ENCODE results near the gene ESR2. TPM values are rescaled to one million over a fixed set of nuclear protein-coding genes. Genes with fewer than 3 reads are reported as not detected.

ESR2 gene
- total RNA-seq, 4 donors from 2014 or later, result 0.14 to 1.4 TPM; not detected in 2

DNA sequence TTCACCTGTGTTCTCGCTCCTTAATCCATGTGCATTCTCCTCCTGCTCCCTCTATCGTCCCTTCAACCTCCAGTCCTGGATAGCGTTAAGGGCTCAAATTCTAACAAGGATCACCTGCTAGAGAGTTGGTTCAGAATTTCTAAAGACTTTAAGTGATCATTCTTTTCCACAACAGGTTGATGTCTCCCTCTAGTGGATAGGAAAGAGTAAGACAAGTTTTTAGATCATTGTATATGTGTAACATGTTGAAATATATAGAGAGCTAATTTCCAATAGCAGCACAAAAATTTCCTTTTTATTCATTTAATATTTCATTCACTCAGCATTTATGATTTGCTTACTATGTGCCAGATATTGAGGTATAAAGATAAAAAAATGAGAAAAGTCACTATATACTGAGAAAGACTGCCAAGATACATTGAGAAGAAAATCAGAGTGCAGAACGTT is 9.3 kb upstream of the ESR2 start:
- TF ChIP-seq, protein P1, sequence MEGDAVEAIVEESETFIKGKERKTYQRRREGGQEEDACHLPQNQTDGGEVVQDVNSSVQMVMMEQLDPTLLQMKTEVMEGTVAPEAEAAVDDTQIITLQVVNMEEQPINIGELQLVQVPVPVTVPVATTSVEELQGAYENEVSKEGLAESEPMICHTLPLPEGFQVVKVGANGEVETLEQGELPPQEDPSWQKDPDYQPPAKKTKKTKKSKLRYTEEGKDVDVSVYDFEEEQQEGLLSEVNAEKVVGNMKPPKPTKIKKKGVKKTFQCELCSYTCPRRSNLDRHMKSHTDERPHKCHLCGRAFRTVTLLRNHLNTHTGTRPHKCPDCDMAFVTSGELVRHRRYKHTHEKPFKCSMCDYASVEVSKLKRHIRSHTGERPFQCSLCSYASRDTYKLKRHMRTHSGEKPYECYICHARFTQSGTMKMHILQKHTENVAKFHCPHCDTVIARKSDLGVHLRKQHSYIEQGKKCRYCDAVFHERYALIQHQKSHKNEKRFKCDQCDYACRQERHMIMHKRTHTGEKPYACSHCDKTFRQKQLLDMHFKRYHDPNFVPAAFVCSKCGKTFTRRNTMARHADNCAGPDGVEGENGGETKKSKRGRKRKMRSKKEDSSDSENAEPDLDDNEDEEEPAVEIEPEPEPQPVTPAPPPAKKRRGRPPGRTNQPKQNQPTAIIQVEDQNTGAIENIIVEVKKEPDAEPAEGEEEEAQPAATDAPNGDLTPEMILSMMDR (IDR thresholded peaks at IDR 0.05), result peak; percentile 65 to 79 (median 72)
- no peak for TF ChIP-seq POLR2A (IDR thresholded peaks at IDR 0.05)
- H3K9me3 ChIP-seq, result no peaks in the 10 kb centered on the region
- no peak overlapping the region for H3K4me3 ChIP-seq
- intact Hi-C loops (cut with DNase I; ENCODE audit: low total_unique reads) (no loop called here), in situ Hi-C loops (cut with MboI; ENCODE audit: low pct_ligation_motif_present in 1 of 4, low pct_unique_long_range_greater_than_20kb in 1 of 4, low sequenced_read_pairs in 3 of 4) (loop anchor here (10.0 to 25.0 kb wide), 3 partner anchors 291 to 516 kb away; no protein-coding TSS in a partner anchor)
- H3K27ac ChIP-seq, result no peak overlapping the region
- 21 to 23% methylated on average over 4 of the region's 4 CpGs for WGBS, 2 donors (ENCODE audit: low coverage in 1 of 2)
- H3K27me3 ChIP-seq, result no peaks in the 10 kb centered on the region
- DNase-seq, result no peak
- no peaks in the 10 kb centered on the region for H3K36me3 ChIP-seq
- no peaks in the 10 kb centered on the region for H3K4me1 ChIP-seq

DNA sequence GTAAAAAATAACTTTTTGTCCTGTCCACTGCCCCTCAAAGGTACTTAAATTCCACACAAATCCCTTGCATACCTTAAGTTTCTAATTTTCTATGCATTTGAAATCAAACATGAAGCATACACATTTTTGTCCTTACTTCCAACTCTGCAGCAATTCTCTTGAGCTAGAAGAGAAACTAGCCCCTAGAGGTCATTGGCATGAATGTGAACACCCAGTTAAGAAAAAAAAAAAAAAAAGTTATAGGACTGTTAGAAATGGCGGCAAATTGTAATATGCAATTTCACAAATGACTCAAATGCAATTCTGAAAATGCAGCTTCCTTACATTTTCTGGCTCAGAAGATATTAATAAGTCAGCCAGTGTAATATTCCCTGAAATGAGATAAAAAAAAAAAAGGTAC is 4.6 kb upstream of the ESR2 start:
- H3K9me3 ChIP-seq, result no peaks in the 10 kb centered on the region
- in situ Hi-C loops (cut with MboI; ENCODE audit: low pct_ligation_motif_present in 1 of 4, low pct_unique_long_range_greater_than_20kb in 1 of 4, low sequenced_read_pairs in 3 of 4) (loop anchor here in 1 of 4 donors (25.0 kb wide), 1 partner anchor 136 kb away; no protein-coding TSS in a partner anchor), intact Hi-C loops (cut with DNase I; ENCODE audit: low total_unique reads) (no loop called here)
- no peak overlapping the region for H3K4me3 ChIP-seq
- no peak for DNase-seq
- no peaks in the 10 kb centered on the region for H3K36me3 ChIP-seq
- peaks cover 13% of the 10 kb centered on the region for H3K27me3 ChIP-seq
- peaks cover 0 to 14% (median 12%) of the 10 kb centered on the region in 4 donors for H3K4me1 ChIP-seq
- TF ChIP-seq POLR2AphosphoS5 (IDR thresholded peaks at IDR 0.05) (no peak), POLR2A (IDR thresholded peaks at IDR 0.05) (no peak), EP300 (IDR thresholded peaks at IDR 0.05; ENCODE audit: low read depth) (no peak)
- TF ChIP-seq, protein P1 (IDR thresholded peaks at IDR 0.05), result no peak
- WGBS, 2 donors (ENCODE audit: low coverage in 1 of 2), result 57 to 83% methylated on average over 1 of the region's 1 CpG
- no peak overlapping the region for H3K27ac ChIP-seq

DNA sequence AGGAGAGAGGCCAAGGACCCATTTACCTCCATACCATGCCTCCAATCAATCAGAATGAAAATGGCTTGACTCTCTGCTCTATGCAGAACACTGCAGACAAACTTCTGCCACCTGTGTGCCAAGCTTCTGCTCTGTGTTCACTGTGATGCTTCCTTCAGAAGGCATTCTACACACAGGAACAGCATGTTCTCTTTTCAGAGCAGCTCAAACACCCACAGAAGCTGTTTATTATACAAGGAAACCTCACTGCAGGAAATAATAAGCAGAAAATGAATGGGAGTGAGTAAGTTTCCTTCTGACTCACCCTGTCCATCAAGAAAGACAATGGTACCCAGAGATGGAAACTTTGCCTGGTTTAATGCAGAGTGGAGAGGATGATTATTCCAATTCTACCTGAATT is 2.4 kb upstream of the ESR2 start:
- intact Hi-C loops (cut with DNase I; ENCODE audit: low total_unique reads), result no loop called here
- TF ChIP-seq POLR2A (IDR thresholded peaks at IDR 0.05), result no peak
- TF ChIP-seq, protein P1 (IDR thresholded peaks at IDR 0.05), result no peak
- TF ChIP-seq EP300 (IDR thresholded peaks at IDR 0.05; ENCODE audit: low read depth), result no peak
- no peak for TF ChIP-seq POLR2AphosphoS5 (IDR thresholded peaks at IDR 0.05)
- Histone ChIP-seq H3K4me1 (peaks cover 0 to 19% (median 15%) of the 10 kb centered on the region in 4 donors), H3K27ac (no peak overlapping the region), H3K27me3 (peaks cover 35% of the 10 kb centered on the region), H3K36me3 (no peaks in the 10 kb centered on the region), H3K9me3 (no peaks in the 10 kb centered on the region), H3K4me3 (no peak overlapping the region)
- no peak for DNase-seq
- in situ Hi-C loops (cut with MboI; ENCODE audit: low pct_ligation_motif_present in 1 of 4, low pct_unique_long_range_greater_than_20kb in 1 of 4, low sequenced_read_pairs in 3 of 4), result loop anchor here in 1 of 4 donors (25.0 kb wide), 1 partner anchor 134 kb away; no protein-coding TSS in a partner anchor

DNA sequence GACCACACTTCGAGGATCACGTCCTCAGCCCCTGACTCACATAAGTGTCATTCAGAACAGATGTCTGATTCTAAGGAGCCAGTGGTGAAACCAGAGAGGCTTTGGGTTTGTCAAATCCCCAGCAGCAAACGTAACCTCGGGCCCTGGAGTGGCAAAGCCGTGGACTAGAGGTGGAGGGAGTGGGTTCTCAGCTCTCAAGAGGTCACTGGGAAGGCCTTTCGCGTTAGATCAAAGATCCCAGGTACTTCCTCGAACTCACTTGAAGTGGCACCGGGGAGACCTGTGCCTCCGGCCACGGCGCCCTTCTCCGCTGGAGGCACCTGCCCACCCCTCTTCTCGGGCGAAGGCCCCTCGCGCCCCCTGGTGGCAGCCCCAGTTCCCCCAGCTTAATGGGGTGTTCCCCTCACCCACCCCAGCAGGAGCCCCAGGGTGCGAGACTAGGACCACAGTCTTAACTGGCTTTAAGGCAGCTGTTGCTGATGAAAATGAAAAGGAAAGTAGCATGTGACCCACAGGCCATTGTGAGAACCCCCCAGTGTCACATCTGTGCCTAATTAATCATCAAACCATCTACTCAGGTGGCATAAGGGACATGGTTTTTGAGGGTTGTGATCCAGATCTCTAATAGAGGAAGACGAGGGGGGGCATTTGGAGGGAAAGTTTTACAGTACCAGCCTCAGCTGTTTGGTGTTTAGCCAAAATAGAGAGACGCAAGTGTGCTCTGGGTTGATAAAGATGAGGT is 672 bp upstream of the ESR2 start:
- H3K36me3 ChIP-seq, result no peaks in the 10 kb centered on the region
- TF ChIP-seq, protein P1 (IDR thresholded peaks at IDR 0.05), result peak; percentile 67 to 84 (median 77)
- TF ChIP-seq POLR2AphosphoS5 (IDR thresholded peaks at IDR 0.05) (no peak), EP300 (IDR thresholded peaks at IDR 0.05; ENCODE audit: low read depth) (no peak)
- intact Hi-C loops (cut with DNase I; ENCODE audit: low total_unique reads) (no loop called here), in situ Hi-C loops (cut with MboI; ENCODE audit: low pct_ligation_motif_present in 1 of 4, low pct_unique_long_range_greater_than_20kb in 1 of 4, low sequenced_read_pairs in 3 of 4) (loop anchor here in 1 of 4 donors (25.0 kb wide), 1 partner anchor 133 kb away; no protein-coding TSS in a partner anchor)
- WGBS, 2 donors (ENCODE audit: low coverage in 1 of 2), result 7 to 33% methylated on average over 2 to 17 of the region's 20 CpGs
- peak; percentile 88 for DNase-seq
- peaks cover 45% of the 10 kb centered on the region for H3K27me3 ChIP-seq
- peak overlapping the region; percentile 4 to 41 (median 28) for H3K4me3 ChIP-seq
- peak overlapping the region in 2 of 4 donors; percentile 20 to 49 for H3K27ac ChIP-seq
- H3K4me1 ChIP-seq, result peaks cover 0 to 19% (median 15%) of the 10 kb centered on the region in 4 donors
- no peaks in the 10 kb centered on the region for H3K9me3 ChIP-seq

All from transverse colon (tissue), 4 donors.